Heart left ventricle (tissue), 16 donors: ENCODE measurements around the gene PEAK1. TPM values are rescaled to one million over a fixed set of nuclear protein-coding genes. Genes with fewer than 3 reads are reported as not detected.

Experiments
- ATAC-seq, 4 donors: fragments of 200-7000 bp; cut with Tn5 transposase; one replicate each; pipeline ENCODE4 v1.9.1; 2020 to 2022; ENCODE audit warnings: moderate library complexity in 4 of 4, mild to moderate bottlenecking in 3 of 4, moderate number of reproducible peaks in 1 of 4
- DNase-seq, 5 donors: peaks; one replicate each; pipeline ENCODE4 v3.0.0-alpha.2; 2020
- H3K27ac ChIP-seq, 12 donors: fragments of 200-600 bp; sonication (generic) in 4 of 12; one replicate each; pipeline versions ENCODE4 v1.5.0 to v1.8.0; 2016 to 2022; ENCODE audit warnings: mild to moderate bottlenecking in 2 of 12
- H3K27me3 ChIP-seq, 9 donors: fragments of 200-600 bp; sonication (generic) in 2 of 9; one replicate each; pipeline versions ENCODE4 v1.5.1 to v1.8.0; 2016 to 2022; ENCODE audit warnings: mild to moderate bottlenecking in 3 of 9
- H3K36me3 ChIP-seq, 9 donors: fragments of 200-600 bp; sonication (generic) in 2 of 9; one replicate each; pipeline versions ENCODE4 v1.5.0 to v1.8.0; 2018 to 2022; ENCODE audit warnings: mild to moderate bottlenecking in 2 of 9
- H3K4me1 ChIP-seq, 12 donors: fragments of 200-600 bp; sonication (generic) in 4 of 12; one replicate each; pipeline versions ENCODE4 v1.5.0 to v1.8.0; 2016 to 2022; ENCODE audit warnings: mild to moderate bottlenecking in 3 of 12
- H3K4me3 ChIP-seq, 12 donors: fragments of 200-600 bp; sonication (generic) in 4 of 12; one replicate each; pipeline versions ENCODE4 v1.5.0 to v1.8.0; 2017 to 2022; ENCODE audit warnings: mild to moderate bottlenecking in 9 of 12, moderate library complexity in 4 of 12
- H3K9me3 ChIP-seq, 12 donors: fragments of 200-600 bp; sonication (generic) in 4 of 12; one replicate each; pipeline versions ENCODE4 v1.5.0 to v1.8.0; 2016 to 2022; ENCODE audit warnings: mild to moderate bottlenecking in 1 of 12
- POLR2A ChIP-seq, 2 donors: fragments of 450-650 bp; IDR thresholded peaks; one replicate each; pipeline ENCODE4 v1.6.1; 2017; ENCODE audit warnings: antibody characterized with exemption in 2 of 2, mild to moderate bottlenecking in 2 of 2, moderate library complexity in 2 of 2
- WGBS, 4 donors: extraction: QIAGEN DNeasy Blood & Tissue Kit in 2 of 4; methylation state at CpG; one replicate each; pipeline versions ENCODE4 v1.1.5 to v1.1.7; 2013 to 2018; 5-methylcytosine and 5-hydroxymethylcytosine counted together
- intact Hi-C, 10 donors: fragments of 100-400 bp; cut with DNase I; formaldehyde crosslinking; loops; one replicate each; pipeline versions ENCODE4 v1.11.1 to v1.14.2; 2022
- polyA plus RNA-seq, 2 donors: library from polyadenylated mRNA; stranded (reverse); fragments of 200-250 nt; gene quantifications; one replicate each; pipeline ENCODE4 v1.2.3, GENCODE V29; 2013
- total RNA-seq, 9 donors: library from RNA; depleted of rRNA in 2 of 9; stranded (reverse); fragments of >200 nt in 2 of 9; fragmentation: NEBNext Ultra II Directional in 3 of 9; extraction: Animal tissue kit (Norgen Biotek cat#: 25700) in 3 of 9; gene quantifications; one replicate each; pipeline versions ENCODE4 v1.1.0 to v1.2.4, GENCODE V29; 2016 to 2023
- TF ChIP-seq, protein P1 (sequence below), 12 donors: fragments of 200-600 bp; sonication (generic) in 4 of 12; IDR thresholded peaks; one replicate each; pipeline versions ENCODE4 v1.5.0 to v1.8.0; 2018 to 2022; ENCODE audit warnings: antibody characterized with exemption in 12 of 12, mild to moderate bottlenecking in 5 of 12
- donor health status: ischemic (EF 13 %, LVEDD 7.1; RV severe dilation, severe dysfunction).
- donor health status: healthy with polysubstance abuse.
- donor health status: DM: no; HTN: yes; CAD: no.
- donor health status: DM: no; HTN: no; CAD: no.
- donor health status: ischemic (EF 25% LVEDD 6.9; RV normal size, moderate dysfunction).
- donor health status: ischemic (EF 25% LVEDD 5.7; RV mildly dilated, moderate dysfunction).
- donor health status: healthy.
- donor health status: DM: yes; HTN: yes; CAD: no.
- donor health status: ischemic (EF 35%, LVEDD 5.7; RV mildly dilated, moderate dysfunction).
- donor health status: nonischemic (EF 11% LVEDD 7.7; RV severe dilation, severe dysfunction).
- donor health status: DM: yes; HTN: yes; CAD: no.
- donor health status: PGD.
- donor health status: ischemic (EF 29% LVEDD 5.4; RV normal size, mild dysfunction).
- donor health status: nonischemic (EF 23%, LVEDD 6.1; RV moderate dilation, normal function).

Gene PEAK1
- total and polyA plus RNA-seq, 11 donors = 12.8 to 139 (median 86.3) TPM

DNA sequence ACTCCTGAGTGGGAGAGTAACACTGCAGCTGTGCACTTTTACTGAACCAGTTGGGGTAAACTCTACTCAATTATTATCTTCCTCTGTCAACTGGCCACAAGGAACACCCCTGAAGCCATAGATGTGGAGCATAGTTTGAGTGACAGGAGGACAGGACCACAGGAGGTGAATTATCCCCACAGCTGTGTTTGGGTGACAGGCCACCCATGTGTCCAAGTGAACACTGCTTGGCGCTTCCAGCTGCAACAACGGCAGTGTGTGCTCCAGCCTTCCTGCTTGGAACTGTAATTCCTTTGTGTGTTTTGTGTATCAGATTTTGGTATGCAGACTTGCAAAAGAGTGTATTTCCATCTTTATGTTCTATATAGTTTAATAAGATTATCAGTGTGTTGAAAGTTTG is 328.8 kb downstream of the PEAK1 start:
- Histone ChIP-seq H3K27me3 (no peaks in the 10 kb centered on the region), H3K27ac (no peak overlapping the region), H3K36me3 (no peaks in the 10 kb centered on the region), H3K4me3 (no peak overlapping the region), H3K9me3 (no peaks in the 10 kb centered on the region), H3K4me1 (no peaks in the 10 kb centered on the region)
- DNase-seq (no peak), ATAC-seq (no peak)
- intact Hi-C loops = no loop called here
- 81 to 86% (median 83%) methylated on average over 2 of the region's 2 CpGs for WGBS, 4 donors
- TF ChIP-seq, protein P1, sequence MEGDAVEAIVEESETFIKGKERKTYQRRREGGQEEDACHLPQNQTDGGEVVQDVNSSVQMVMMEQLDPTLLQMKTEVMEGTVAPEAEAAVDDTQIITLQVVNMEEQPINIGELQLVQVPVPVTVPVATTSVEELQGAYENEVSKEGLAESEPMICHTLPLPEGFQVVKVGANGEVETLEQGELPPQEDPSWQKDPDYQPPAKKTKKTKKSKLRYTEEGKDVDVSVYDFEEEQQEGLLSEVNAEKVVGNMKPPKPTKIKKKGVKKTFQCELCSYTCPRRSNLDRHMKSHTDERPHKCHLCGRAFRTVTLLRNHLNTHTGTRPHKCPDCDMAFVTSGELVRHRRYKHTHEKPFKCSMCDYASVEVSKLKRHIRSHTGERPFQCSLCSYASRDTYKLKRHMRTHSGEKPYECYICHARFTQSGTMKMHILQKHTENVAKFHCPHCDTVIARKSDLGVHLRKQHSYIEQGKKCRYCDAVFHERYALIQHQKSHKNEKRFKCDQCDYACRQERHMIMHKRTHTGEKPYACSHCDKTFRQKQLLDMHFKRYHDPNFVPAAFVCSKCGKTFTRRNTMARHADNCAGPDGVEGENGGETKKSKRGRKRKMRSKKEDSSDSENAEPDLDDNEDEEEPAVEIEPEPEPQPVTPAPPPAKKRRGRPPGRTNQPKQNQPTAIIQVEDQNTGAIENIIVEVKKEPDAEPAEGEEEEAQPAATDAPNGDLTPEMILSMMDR (IDR thresholded peaks at IDR 0.05) = no peak
- no peak for TF ChIP-seq POLR2A (IDR thresholded peaks at IDR 0.05)

- no peak for TF ChIP-seq POLR2A (IDR thresholded peaks at IDR 0.05)
- TF ChIP-seq, protein P1 (IDR thresholded peaks at IDR 0.05) = no peak
- no peaks in the 10 kb centered on the region for H3K36me3 ChIP-seq
- intact Hi-C loops = no loop called here
Measured at GRCh38 chr15:77087213-77087612, 332.7 kb downstream of the PEAK1 start.

GRCh38 chr15:77085297-77085696 is 334.6 kb downstream of the PEAK1 start:
- Histone ChIP-seq H3K9me3 (no peaks in the 10 kb centered on the region), H3K4me3 (no peak overlapping the region), H3K4me1 (peaks cover 0 to 12% (median 8%) of the 10 kb centered on the region in 12 donors), H3K27me3 (no peaks in the 10 kb centered on the region), H3K36me3 (no peaks in the 10 kb centered on the region), H3K27ac (peak overlapping the region in 1 of 12 donors; percentile 32)
- no peak for ATAC-seq
- DNase-seq = no peak
- intact Hi-C loops = no loop called here
- TF ChIP-seq, protein P1 (IDR thresholded peaks at IDR 0.05) = no peak
- TF ChIP-seq POLR2A (IDR thresholded peaks at IDR 0.05) = no peak
- 33 to 82% (median 59%) methylated on average over 2 of the region's 2 CpGs for WGBS, 4 donors

More at GRCh38 chr15:77087213-77087612, 332.7 kb downstream of the PEAK1 start:
- Histone ChIP-seq H3K9me3 (no peaks in the 10 kb centered on the region), H3K27me3 (no peaks in the 10 kb centered on the region), H3K27ac (no peak overlapping the region), H3K4me3 (no peak overlapping the region), H3K4me1 (peaks cover 0 to 12% (median 8%) of the 10 kb centered on the region in 12 donors)
- no peak for DNase-seq
- ATAC-seq = no peak
- WGBS, 4 donors = 83 to 100% (median 89%) methylated on average over 2 of the region's 2 CpGs

DNA sequence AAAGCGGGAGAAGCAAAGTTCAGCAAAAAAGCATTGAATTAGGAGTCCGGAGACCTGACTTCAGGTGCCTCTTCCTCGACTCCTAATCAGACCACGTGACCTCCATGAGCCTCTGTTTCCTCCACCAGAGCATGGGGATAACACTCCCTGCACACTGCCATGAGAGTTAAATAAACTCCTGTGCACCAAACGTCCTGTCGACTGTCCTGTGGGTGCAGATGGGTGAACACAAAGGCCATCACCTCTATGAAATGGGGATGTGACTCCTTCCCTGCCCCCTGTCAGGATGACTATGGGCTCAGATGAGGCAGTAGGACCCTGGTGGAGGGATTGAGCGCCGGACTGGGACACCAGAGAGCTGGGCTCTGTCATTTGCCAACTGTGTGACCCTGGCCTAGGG is 335.5 kb downstream of the PEAK1 start:
- no peaks in the 10 kb centered on the region for H3K36me3 ChIP-seq
- peaks cover 0 to 12% (median 8%) of the 10 kb centered on the region in 12 donors for H3K4me1 ChIP-seq
- DNase-seq = no peak
- no peak for TF ChIP-seq POLR2A (IDR thresholded peaks at IDR 0.05)
- TF ChIP-seq, protein P1 (IDR thresholded peaks at IDR 0.05) = no peak
- WGBS, 4 donors = 86 to 91% (median 89%) methylated on average over 8 of the region's 8 CpGs
- intact Hi-C loops = no loop called here
- H3K27ac ChIP-seq = peak overlapping the region in 1 of 12 donors; percentile 47
- no peak for ATAC-seq
- H3K4me3 ChIP-seq = no peak overlapping the region
- H3K27me3 ChIP-seq = no peaks in the 10 kb centered on the region
- no peaks in the 10 kb centered on the region for H3K9me3 ChIP-seq
